Measurements from ENCODE around the gene CACHD1.

CACHD1 gene

DNA sequence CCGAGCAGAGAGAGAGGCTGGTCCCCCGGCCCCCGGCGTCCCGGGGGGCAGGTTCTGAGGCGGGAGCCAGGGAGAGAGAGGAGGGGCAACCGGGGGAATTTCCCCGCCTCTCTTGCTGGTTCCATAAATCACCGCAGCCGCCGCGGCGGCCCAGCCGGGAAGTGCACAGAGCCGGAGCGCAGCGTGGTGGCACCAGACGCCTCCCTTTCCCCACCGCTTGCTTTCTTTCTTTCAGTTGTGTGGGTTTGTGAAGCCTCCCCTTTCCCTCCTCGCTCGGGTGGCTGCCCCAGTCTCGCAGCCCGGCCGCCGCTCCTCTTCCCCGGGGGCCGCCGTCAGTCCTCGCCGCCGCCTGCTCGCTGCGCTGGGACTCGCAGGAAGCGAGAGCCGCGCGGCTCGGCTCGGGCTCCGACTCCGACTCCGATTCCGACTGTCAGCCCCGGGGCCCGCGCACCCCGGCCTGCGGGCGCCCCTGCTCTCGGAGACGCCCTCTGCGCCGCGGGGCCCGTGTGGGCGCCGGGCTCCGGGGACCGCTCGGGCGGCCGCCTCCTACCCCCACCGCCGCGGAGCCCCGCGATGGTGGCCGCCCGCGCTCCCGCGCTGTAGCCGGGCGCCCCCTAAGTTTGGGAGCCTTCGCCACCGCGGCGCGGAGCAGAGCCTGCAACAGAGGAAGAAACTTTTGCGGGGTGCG is at the start of gene CACHD1:
Gene CACHD1, plus strand, starts transcription at position 153 of the 688 bp plus-strand sequence. CDS start 616 bp downstream, outside the sequence.
- peak; percentile 33 for DNase-seq

GRCh38 chr1:64421377-64421776 is 48.6 kb upstream of the CACHD1 start:
- DNase-seq = no peak

- no peak for DNase-seq
These were observed 46.4 kb upstream of the CACHD1 start for GRCh38 chr1:64423526-64423925.

DNA sequence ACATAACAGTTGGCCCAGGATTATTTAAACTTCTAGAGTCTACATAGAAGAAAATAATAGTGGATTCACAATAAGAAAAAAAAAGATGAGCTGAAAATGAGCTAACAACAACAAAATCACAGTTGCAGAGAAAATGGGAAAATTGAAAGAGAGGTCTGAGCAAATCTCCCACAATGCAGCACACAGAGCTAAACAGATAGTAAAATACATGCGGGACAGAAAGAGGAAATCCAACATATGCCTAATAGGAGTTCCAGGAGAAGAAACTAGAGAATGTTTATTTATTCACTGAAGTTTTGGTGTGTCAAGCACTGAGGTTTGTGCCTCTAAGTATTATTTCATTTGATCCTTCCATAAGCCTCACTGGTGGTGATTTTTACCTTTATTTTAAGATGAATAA is 45.5 kb upstream of the CACHD1 start:
- no peak for DNase-seq

DNA sequence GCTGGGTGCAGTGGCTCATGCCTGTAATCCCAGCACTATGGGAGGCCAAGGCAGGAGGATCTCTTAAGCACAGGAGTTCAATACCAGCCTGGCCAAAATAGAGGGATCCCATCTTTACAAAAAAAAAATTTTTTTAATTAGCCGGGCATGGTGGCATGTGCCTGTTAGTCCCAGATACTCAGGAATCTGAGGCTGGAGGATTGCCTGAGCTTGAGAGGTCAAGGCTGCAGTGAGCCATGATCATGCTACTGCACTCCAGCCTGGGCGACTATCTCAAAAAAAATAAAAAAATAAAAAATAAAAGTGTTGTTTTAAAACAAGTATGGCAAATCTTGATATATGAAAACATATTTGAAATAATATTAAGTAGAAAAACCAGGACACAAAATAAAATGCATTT is 44.4 kb upstream of the CACHD1 start:
- no peak for DNase-seq

GRCh38 chr1:64426681-64427080 is 43.2 kb upstream of the CACHD1 start:
- DNase-seq = no peak

GRCh38 chr1:64427879-64428278 is 42.0 kb upstream of the CACHD1 start:
- no peak for DNase-seq

- no peak for DNase-seq
These were observed 36.6 kb upstream of the CACHD1 start for GRCh38 chr1:64433308-64433707.

DNA sequence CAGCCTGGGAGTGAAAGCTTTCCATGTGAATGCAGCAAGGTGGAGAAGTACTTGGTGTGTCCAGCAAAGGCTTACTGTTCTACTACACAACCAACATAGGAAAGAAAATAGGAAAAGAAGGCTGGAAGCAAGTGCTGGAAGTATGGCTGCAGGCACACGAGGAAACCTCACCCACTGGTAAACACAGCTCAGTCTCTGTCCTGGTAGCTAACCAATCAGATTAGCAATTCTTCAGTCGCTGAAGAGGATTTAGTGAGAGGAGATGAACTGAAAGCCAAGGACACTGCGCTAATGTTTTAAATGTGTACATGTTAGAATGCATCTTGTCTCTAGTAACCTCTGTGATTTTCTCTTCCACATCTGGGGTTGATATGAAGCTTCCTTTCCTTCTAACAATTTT is 36.2 kb upstream of the CACHD1 start:
- no peak for DNase-seq

DNA sequence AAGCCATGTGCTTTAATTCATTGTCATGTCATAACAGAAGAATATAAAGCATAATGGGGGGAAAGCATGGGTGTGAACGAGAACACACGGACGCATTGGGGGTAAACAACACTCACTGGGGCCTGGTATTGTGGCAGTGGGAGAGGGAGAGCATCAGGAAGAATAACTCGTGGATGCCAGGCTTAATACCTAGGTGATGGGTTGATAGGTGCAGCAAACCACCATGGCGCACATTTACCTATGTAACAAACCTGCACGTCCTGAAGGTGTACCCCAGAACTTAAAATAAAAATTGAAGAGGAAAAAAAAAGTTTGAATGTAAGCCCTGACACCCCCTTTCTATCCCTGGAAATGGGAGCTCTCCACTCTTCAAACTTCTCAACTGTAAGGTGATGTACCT is 34.9 kb upstream of the CACHD1 start:
- no peak for DNase-seq

GRCh38 chr1:64437453-64437852 is 32.5 kb upstream of the CACHD1 start:
- no peak for DNase-seq

GRCh38 chr1:64440183-64440826 is 29.6 kb upstream of the CACHD1 start:
- DNase-seq = no peak

GRCh38 chr1:64451440-64451839 is 18.5 kb upstream of the CACHD1 start:
- DNase-seq = no peak

DNA sequence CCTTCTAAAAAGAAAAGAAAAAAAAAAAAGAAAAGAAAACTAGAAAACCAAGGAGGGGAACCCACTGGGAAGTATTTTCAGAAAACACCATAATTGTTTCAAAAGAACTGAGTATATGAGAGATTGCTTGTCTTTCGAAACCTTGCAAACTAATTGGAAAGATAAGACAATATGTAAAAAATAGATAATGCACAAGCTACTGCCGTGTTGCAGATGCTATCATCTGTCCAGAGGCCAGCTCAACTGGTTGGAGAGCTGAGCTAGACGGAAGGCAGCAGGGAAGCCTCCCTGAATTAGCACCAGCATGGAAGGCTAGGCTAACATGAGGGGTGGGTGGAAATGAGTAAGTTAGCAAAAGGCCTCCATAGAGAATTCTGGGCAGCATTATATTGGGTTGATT is 16.2 kb upstream of the CACHD1 start:
- DNase-seq = no peak

DNA sequence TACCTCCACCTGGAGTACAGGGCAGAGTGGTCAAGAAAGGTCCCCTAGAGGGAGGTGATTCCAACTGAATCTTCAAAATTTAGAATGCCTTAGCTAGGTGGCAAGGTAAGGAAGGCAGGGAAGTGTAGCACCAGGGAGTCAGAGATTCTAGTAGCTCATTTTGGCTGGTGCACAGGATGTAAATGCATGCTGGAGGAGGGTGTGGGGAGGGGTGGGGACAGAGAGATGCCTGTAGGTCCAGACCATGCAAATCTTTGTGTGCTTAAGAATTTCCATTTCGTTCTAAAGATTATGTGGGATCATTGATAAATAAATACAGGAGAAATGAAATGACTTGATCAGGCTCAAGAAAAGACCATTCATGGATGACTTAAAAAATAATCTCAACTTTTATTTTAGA is 11.0 kb upstream of the CACHD1 start:
- no peak for DNase-seq

- no peak for DNase-seq
These were observed 10.2 kb upstream of the CACHD1 start for GRCh38 chr1:64459743-64460142.

DNA sequence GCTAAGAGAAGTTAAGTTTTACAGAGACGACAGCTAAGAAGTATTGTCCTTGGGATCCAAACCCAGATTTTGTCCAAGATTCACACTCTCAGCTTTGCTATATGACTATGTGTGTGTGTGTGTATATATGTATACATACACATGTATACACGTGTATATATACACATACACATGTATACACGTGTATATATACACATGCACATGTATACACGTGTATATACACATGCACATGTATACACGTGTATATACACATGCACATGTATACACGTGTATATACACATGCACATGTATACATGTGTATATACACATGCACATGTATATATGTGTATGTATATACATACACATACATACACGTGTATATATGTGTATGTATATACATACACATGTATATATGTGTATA is 3.9 kb upstream of the CACHD1 start:
- DNase-seq = no peak

- DNase-seq = no peak
These were observed 583 bp upstream of the CACHD1 start for GRCh38 chr1:64469116-64469976.

GRCh38 chr1:64470665-64471217 is 812 bp downstream of the CACHD1 start:
- DNase-seq = no peak

DNA sequence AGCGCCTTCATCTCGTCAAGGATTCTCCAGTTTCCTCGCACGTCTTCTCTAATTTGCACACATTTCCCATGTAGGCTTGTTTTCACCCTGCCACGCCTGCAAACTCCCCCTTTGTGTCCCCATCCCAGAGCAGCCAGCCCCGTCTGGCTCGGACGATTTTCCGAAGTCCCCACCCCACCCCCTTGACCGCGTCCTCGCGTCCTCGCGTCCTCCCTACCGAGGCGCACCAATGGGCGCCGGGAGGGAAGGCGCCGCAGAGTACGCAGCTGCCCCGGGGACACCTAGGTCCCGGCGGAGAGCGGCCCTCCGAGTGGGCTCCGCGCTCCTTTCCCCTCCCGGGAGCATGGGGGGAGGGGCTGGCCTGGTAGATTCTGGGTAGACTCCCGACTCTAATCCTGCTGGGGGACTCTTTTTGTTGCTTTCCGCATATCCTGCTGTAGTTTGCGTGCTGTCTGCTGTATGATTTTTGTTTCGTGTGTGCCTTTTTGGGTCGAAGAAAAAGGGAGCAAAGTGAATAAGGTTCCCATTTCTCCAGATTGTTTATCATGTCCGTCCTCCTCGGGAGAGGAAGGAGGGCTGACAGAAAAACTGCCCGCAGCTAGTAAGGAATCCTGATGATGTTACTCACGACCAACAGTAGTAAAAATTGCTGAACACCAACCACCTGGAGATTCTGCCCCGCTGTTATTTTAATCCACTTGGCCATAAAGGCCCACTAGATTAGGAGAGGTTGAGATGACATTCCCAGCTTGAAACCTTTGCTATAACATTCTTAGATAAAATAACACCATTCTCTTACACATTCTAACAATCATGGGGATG is 1.5 kb downstream of the CACHD1 start:
- no peak for DNase-seq

DNA sequence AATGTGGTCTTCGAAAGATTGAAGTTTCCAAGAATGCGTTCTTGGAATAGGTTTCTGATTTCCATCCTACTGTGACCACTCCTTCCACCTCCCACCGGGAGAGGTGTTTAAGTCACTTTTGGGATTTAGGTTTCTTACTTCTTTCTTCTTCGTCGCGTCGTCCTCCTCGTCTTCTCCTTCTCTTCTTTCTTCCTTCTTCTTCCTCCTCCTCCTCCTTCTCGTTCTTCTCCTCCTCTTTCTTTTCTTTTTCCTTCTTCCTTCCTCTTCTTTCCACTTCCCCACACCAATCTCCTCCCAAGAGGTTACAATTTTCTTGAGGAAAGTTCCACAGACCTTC is 2.1 kb downstream of the CACHD1 start:
- DNase-seq = no peak

DNA sequence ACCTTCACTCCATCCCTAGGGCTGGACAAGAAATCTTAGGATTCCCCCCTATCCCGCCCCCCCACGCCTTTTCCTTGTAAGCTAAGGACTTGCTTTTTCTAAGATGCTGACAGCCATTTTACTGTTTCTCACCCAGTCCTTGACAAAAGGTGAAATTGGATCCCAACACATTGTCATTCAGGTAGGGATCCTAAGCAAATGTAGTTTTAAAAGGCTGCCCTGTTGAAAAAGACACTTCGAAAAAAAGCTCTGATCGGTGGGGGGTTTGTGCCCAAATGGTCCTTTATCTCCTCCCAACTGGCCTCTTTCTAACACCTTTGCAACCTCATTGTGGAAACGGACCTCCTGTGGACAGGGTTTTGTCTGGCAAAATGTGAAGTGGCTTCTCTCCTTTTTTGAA is 2.9 kb downstream of the CACHD1 start:
- DNase-seq = no peak

- no peak for DNase-seq
These were observed 3.4 kb downstream of the CACHD1 start for GRCh38 chr1:64473367-64473766.

All from NCI-H524 treated with DMSO at 0.1 percent for 48 hours (cell line).